Keratinocyte (primary cell): ENCODE data around the gene EME2. TPM values are rescaled to one million over a fixed set of nuclear protein-coding genes. Genes with fewer than 3 reads are reported as not detected.

ENCODE experiments used
- DNase-seq: peaks from one replicate; pipeline ENCODE4 v3.0.0-alpha.2; 2011; ENCODE audit warnings: low read depth, missing footprints, low spot score
- FAIRE-seq: peaks from 2 replicates; lab custom pipeline; 2011; peaks lifted over from hg19 to GRCh38; lab: Jason Lieb, UNC
- H2AFZ ChIP-seq: 2 replicates; pipeline ENCODE4 v1.6.0; 2012; ENCODE audit warnings: low read length, control low read depth, inconsistent platforms; ENCODE audit not compliant: control insufficient read depth
- H3K27ac ChIP-seq: 2 replicates; pipeline ENCODE4 v1.5.1; 2011; ENCODE audit warnings: low read length; ENCODE audit not compliant: control insufficient read depth, insufficient read depth
- H3K27me3 ChIP-seq: 3 replicates; pipeline ENCODE4 v1.6.0; 2011; ENCODE audit warnings: low read length; ENCODE audit not compliant: control insufficient read depth, insufficient read depth; ENCODE audit errors: extremely low read depth
- H3K36me3 ChIP-seq, 2 experiments: 2 replicates in 1 of 2; 3 replicates in 1 of 2; pipeline ENCODE4 v1.5.1; 2011; ENCODE audit warnings: low read length in 2 of 2, mild to moderate bottlenecking in 1 of 2; ENCODE audit not compliant: control insufficient read depth in 2 of 2, insufficient read depth in 2 of 2; ENCODE audit errors: extremely low read depth in 1 of 2
- H3K4me1 ChIP-seq: 3 replicates; pipeline ENCODE4 v1.5.1; 2011; ENCODE audit warnings: low read length; ENCODE audit not compliant: control insufficient read depth, insufficient read depth; ENCODE audit errors: extremely low read depth
- H3K4me2 ChIP-seq: 3 replicates; pipeline ENCODE4 v1.6.0; 2011; ENCODE audit warnings: low read depth, low read length; ENCODE audit not compliant: control insufficient read depth, insufficient read depth; ENCODE audit errors: extremely low read depth
- H3K4me3 ChIP-seq, 3 experiments: fragments of 200-600 bp in 1 of 3; sonication (generic) in 1 of 3; 2 replicates in 2 of 3; 3 replicates in 1 of 3; pipeline ENCODE4 v1.5.1; 2011 to 2016; ENCODE audit warnings: low read length in 3 of 3, mild to moderate bottlenecking in 3 of 3, control low read depth in 2 of 3, inconsistent platforms in 1 of 3, low read depth in 1 of 3, mixed read lengths in 1 of 3, mixed run types in 1 of 3, moderate library complexity in 1 of 3; ENCODE audit not compliant: control insufficient read depth in 2 of 3, insufficient read depth in 2 of 3; ENCODE audit errors: extremely low read depth in 1 of 3
- H3K79me2 ChIP-seq: 2 replicates; pipeline ENCODE4 v1.6.0; 2012; ENCODE audit warnings: low read length; ENCODE audit not compliant: control insufficient read depth, insufficient read depth
- H3K9ac ChIP-seq: 3 replicates; pipeline ENCODE4 v1.6.0; 2011; ENCODE audit warnings: low read length; ENCODE audit not compliant: control insufficient read depth, insufficient read depth; ENCODE audit errors: extremely low read depth
- H3K9me1 ChIP-seq: 3 replicates; pipeline ENCODE4 v1.6.0; 2011; ENCODE audit warnings: low read length; ENCODE audit not compliant: control insufficient read depth, insufficient read depth; ENCODE audit errors: extremely low read depth
- H3K9me3 ChIP-seq: 2 replicates; pipeline ENCODE4 v1.5.1; 2012; ENCODE audit warnings: low read depth, low read length; ENCODE audit not compliant: control insufficient read depth
- H4K20me1 ChIP-seq: 3 replicates; pipeline ENCODE4 v1.6.0; 2011; ENCODE audit warnings: low read length; ENCODE audit not compliant: control insufficient read depth, insufficient read depth; ENCODE audit errors: extremely low read depth
- EZH2 ChIP-seq: IDR thresholded peaks from one replicate; pipeline ENCODE4 v1.6.1; 2012; ENCODE audit warnings: inconsistent platforms, mild to moderate bottlenecking, low read length, moderate library complexity
- dilution Hi-C: fragments of 300-500 bp; cut with MboI; formaldehyde crosslinking; loops from one replicate; pipeline ENCODE4 v1.7.0; 2020; ENCODE audit warnings: low sequenced_read_pairs; ENCODE audit not compliant: extremely low pct_ligation_motif_present
- polyA plus RNA-seq, 5 experiments: library from polyadenylated mRNA; depleted of rRNA in 3 of 5; stranded (reverse) in 3 of 5; stranded (forward) in 1 of 5; unstranded in 1 of 5; fragments of >200 nt; gene quantifications; 1 replicate in 1 of 5; 2 replicates in 3 of 5; 3 replicates in 1 of 5; pipeline versions ENCODE4 v1.2.1 to v1.2.3, GENCODE V29; 2011 to 2012; ENCODE audit warnings: missing spikeins in 2 of 5, low read depth in 1 of 5, low replicate concordance in 1 of 5
- TF ChIP-seq, protein P1 (sequence below), 3 experiments: IDR thresholded peaks in 1 of 3; conservative IDR thresholded peaks in 1 of 3; optimal IDR thresholded peaks in 1 of 3; 2 replicates in 2 of 3; 3 replicates in 1 of 3; pipeline versions ENCODE3 to v1.5.1; 2011; ENCODE audit warnings: low read length in 3 of 3, mild to moderate bottlenecking in 3 of 3, moderate library complexity in 2 of 3, control low read depth in 1 of 3, inconsistent platforms in 1 of 3; ENCODE audit not compliant: insufficient read depth in 2 of 3; ENCODE audit errors: extremely low read depth in 1 of 3

Gene EME2
- polyA plus RNA-seq, 1 donor (not counting 4 experiments of a cell fraction or from before 2014, with no cell fraction given), result 6.3 TPM

DNA sequence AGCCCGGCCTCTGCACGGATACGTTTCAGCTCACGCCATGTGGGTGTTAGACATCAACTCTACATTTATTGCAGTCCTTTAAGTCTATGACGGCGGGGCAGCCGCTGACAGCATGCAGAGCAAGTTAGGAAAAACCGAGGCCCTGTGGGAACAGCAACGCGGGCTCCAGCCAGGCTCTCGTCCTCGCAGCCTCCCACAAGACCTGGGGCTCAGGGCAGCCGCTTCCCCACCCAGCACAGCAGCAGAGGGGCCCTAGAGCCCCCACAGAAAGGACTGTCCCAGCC is 4.0 kb downstream of the EME2 start:
- Histone ChIP-seq H3K4me2 (no peak overlapping the region), H3K9ac (no peak overlapping the region), H3K27me3 (no peaks in the 10 kb centered on the region), H3K9me1 (peaks cover 4% of the 10 kb centered on the region), H3K9me3 (no peaks in the 10 kb centered on the region), H3K79me2 (peaks cover 35% of the 10 kb centered on the region), H2AFZ (no peak overlapping the region), H3K27ac (no peak overlapping the region), H4K20me1 (peaks cover 2% of the 10 kb centered on the region), H3K4me3 (no peak overlapping the region), H3K36me3 (peaks cover 3 to 16% of the 10 kb centered on the region in 2 experiments), H3K4me1 (peaks cover 25% of the 10 kb centered on the region)
- DNase-seq (no peak), FAIRE-seq (no peak)
- no peak for TF ChIP-seq EZH2
- TF ChIP-seq, protein P1, sequence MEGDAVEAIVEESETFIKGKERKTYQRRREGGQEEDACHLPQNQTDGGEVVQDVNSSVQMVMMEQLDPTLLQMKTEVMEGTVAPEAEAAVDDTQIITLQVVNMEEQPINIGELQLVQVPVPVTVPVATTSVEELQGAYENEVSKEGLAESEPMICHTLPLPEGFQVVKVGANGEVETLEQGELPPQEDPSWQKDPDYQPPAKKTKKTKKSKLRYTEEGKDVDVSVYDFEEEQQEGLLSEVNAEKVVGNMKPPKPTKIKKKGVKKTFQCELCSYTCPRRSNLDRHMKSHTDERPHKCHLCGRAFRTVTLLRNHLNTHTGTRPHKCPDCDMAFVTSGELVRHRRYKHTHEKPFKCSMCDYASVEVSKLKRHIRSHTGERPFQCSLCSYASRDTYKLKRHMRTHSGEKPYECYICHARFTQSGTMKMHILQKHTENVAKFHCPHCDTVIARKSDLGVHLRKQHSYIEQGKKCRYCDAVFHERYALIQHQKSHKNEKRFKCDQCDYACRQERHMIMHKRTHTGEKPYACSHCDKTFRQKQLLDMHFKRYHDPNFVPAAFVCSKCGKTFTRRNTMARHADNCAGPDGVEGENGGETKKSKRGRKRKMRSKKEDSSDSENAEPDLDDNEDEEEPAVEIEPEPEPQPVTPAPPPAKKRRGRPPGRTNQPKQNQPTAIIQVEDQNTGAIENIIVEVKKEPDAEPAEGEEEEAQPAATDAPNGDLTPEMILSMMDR (optimal IDR thresholded peaks at IDR 0.05 in 1 of 3, IDR thresholded peaks at IDR 0.05 in 1 of 3, conservative IDR thresholded peaks at IDR 0.05 in 1 of 3; ENCODE audit: extremely low read depth in 1 of 3, insufficient read depth in 2 of 3, low read length in 3 of 3), result no peak
- dilution Hi-C loops, result no loop called here

DNA sequence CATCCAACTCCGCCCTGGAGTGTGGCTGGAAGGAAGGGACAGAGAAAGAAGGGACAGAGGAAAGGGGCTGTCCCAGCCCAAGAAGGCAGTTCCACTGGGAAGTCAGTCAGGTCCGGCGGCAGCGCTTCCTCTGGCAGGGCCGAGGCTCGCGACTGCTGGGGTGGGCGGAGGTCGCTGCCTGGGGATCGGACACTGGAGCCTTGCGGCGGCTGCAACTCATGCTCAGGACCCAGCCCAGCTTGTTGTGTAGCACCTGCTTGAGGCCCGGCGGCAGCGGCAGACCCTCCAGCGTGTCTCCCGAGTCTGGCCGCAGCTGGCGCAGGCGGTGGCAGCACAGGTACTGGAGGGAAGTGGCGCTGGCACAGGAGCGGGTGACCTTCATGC is 4.4 kb downstream of the EME2 start:
- H3K27ac ChIP-seq, result no peak overlapping the region
- DNase-seq (no peak), FAIRE-seq (no peak)
- peaks cover 32% of the 10 kb centered on the region for H3K79me2 ChIP-seq
- no peak overlapping the region for H3K4me2 ChIP-seq
- peaks cover 22% of the 10 kb centered on the region for H3K4me1 ChIP-seq
- H3K9ac ChIP-seq, result no peak overlapping the region
- H3K4me3 ChIP-seq, result no peak overlapping the region
- dilution Hi-C loops, result no loop called here
- TF ChIP-seq EZH2, result no peak
- TF ChIP-seq, protein P1 (optimal IDR thresholded peaks at IDR 0.05 in 1 of 3, IDR thresholded peaks at IDR 0.05 in 1 of 3, conservative IDR thresholded peaks at IDR 0.05 in 1 of 3; ENCODE audit: extremely low read depth in 1 of 3, insufficient read depth in 2 of 3, low read length in 3 of 3), result no peak
- no peaks in the 10 kb centered on the region for H3K9me3 ChIP-seq
- no peaks in the 10 kb centered on the region for H3K27me3 ChIP-seq
- no peak overlapping the region for H2AFZ ChIP-seq
- H3K36me3 ChIP-seq, result peaks cover 3 to 16% of the 10 kb centered on the region in 2 experiments
- peaks cover 4% of the 10 kb centered on the region for H3K9me1 ChIP-seq
- H4K20me1 ChIP-seq, result peaks cover 2% of the 10 kb centered on the region
